IMR-90 (cell line): ENCODE measurements around the gene BICD1. TPM values are rescaled to one million over a fixed set of nuclear protein-coding genes. Genes with fewer than 3 reads are reported as not detected.

Experiments
- ATAC-seq: fragments of 200-7000 bp; cut with Tn5 transposase; 2 replicates; pipeline ENCODE4 v1.9.1; 2020; ENCODE audit warnings: low read depth, mild to moderate bottlenecking, moderate library complexity
- BruUV-seq: library from RNA; stranded (reverse); fragments of 400-500 nt; replicated peaks from 2 replicates; lab custom pipeline; 2021; lab: Mats Ljungman, UMichigan
- CTCF ChIA-PET: fragments of 300-600 bp; formaldehyde crosslinking; extraction: SDS; loops from one replicate; lab custom pipeline; 2021; ENCODE audit warnings: antibody characterized with exemption; lab: Yijun Ruan, JAX
- POLR2A ChIA-PET: fragments of 300-600 bp; sonication (Branson Sonifier 250); formaldehyde crosslinking; loops from one replicate; lab custom pipeline; 2022; ENCODE audit warnings: antibody characterized with exemption; ENCODE audit not compliant: unreplicated experiment; lab: Charles Lee
- DNase-seq: peaks from one replicate; pipeline ENCODE4 v3.0.0; 2013
- H2AFZ ChIP-seq: replicated peaks from 2 replicates; pipeline ENCODE3; 2013; ENCODE audit warnings: low read length, mild to moderate bottlenecking; ENCODE audit not compliant: poor library complexity
- H2AK5ac ChIP-seq: 2 replicates; pipeline ENCODE4 v1.6.1; 2013; ENCODE audit warnings: low read depth, low read length, inconsistent platforms
- H2AK9ac ChIP-seq: replicated peaks from 2 replicates; pipeline ENCODE3; 2013; ENCODE audit warnings: mild to moderate bottlenecking, low read depth, low read length, moderate library complexity; ENCODE audit not compliant: poor library complexity
- H2BK120ac ChIP-seq: 2 replicates; pipeline ENCODE4 v1.6.1; 2013; ENCODE audit warnings: low read depth, low read length, inconsistent platforms
- H2BK15ac ChIP-seq: 3 replicates; pipeline ENCODE4 v1.6.1; 2013; ENCODE audit warnings: low read depth, low read length, inconsistent platforms
- H2BK20ac ChIP-seq: 2 replicates; pipeline ENCODE4 v1.6.1; 2013; ENCODE audit warnings: low read depth, mild to moderate bottlenecking, inconsistent platforms, low read length, moderate library complexity
- H2BK5ac ChIP-seq: 2 replicates; pipeline ENCODE4 v1.6.1; 2013; ENCODE audit warnings: mild to moderate bottlenecking, low read depth, low read length, inconsistent platforms; ENCODE audit not compliant: poor library complexity, severe bottlenecking
- H3K14ac ChIP-seq: replicated peaks from 2 replicates; pipeline ENCODE4 v1.6.1; 2013; ENCODE audit warnings: low read depth, low read length, inconsistent platforms
- H3K18ac ChIP-seq: 2 replicates; pipeline ENCODE4 v1.6.1; 2013; ENCODE audit warnings: low read depth, low read length, control low read depth
- H3K23ac ChIP-seq: 2 replicates; pipeline ENCODE4 v1.6.1; 2013; ENCODE audit warnings: low read depth, low read length, inconsistent platforms
- H3K27ac ChIP-seq: 2 replicates; pipeline ENCODE4 v1.5.1; 2013; ENCODE audit warnings: mild to moderate bottlenecking, control low read depth, low read length; ENCODE audit not compliant: insufficient read depth
- H3K27me3 ChIP-seq: 2 replicates; pipeline ENCODE4 v1.6.1; 2013; ENCODE audit warnings: low read length; ENCODE audit not compliant: control insufficient read depth, insufficient read depth
- H3K36me3 ChIP-seq: 2 replicates; pipeline ENCODE4 v1.6.1; 2013; ENCODE audit warnings: low read length, mixed read lengths; ENCODE audit not compliant: control insufficient read depth, insufficient read depth
- H3K4ac ChIP-seq: 2 replicates; pipeline ENCODE4 v1.6.1; 2013; ENCODE audit warnings: low read depth, low read length, inconsistent platforms
- H3K4me1 ChIP-seq: 2 replicates; pipeline ENCODE4 v1.6.1; 2013; ENCODE audit warnings: low read length, mixed read lengths; ENCODE audit not compliant: control insufficient read depth, insufficient read depth
- H3K4me2 ChIP-seq: 2 replicates; pipeline ENCODE4 v1.6.1; 2013; ENCODE audit warnings: low read depth, mild to moderate bottlenecking, control low read depth, low read length, moderate library complexity
- H3K4me3 ChIP-seq: 2 replicates; pipeline ENCODE4 v1.5.1; 2013; ENCODE audit warnings: low read depth, mild to moderate bottlenecking, control low read depth, low read length, moderate library complexity; ENCODE audit not compliant: insufficient read depth
- H3K56ac ChIP-seq: 2 replicates; pipeline ENCODE4 v1.6.1; 2013; ENCODE audit warnings: low read length, inconsistent platforms; ENCODE audit not compliant: insufficient read depth; ENCODE audit errors: extremely low read depth
- H3K79me1 ChIP-seq, 2 experiments: 2 replicates each; pipeline ENCODE4 v1.6.1; 2013; ENCODE audit warnings: low read length in 2 of 2, inconsistent platforms in 1 of 2, low read depth in 1 of 2
- H3K9ac ChIP-seq: 2 replicates; pipeline ENCODE4 v1.6.1; 2013; ENCODE audit warnings: low read depth, low read length, control low read depth
- H3K9me1 ChIP-seq: 2 replicates; pipeline ENCODE4 v1.6.1; 2013; ENCODE audit warnings: low read length, inconsistent platforms; ENCODE audit not compliant: insufficient read depth
- H3K9me3 ChIP-seq: 2 replicates; pipeline ENCODE4 v1.6.1; 2013; ENCODE audit warnings: low read length; ENCODE audit not compliant: control insufficient read depth, insufficient read depth
- H4K20me1 ChIP-seq: 2 replicates; pipeline ENCODE4 v1.6.1; 2013; ENCODE audit warnings: low read length, inconsistent platforms; ENCODE audit not compliant: insufficient read depth
- H4K5ac ChIP-seq: 2 replicates; pipeline ENCODE4 v1.6.1; 2013; ENCODE audit warnings: mild to moderate bottlenecking, low read depth, low read length, control low read depth
- H4K8ac ChIP-seq, 2 experiments: 2 replicates each; pipeline ENCODE4 v1.6.1; 2013; ENCODE audit warnings: low read depth in 2 of 2, low read length in 2 of 2, control low read depth in 1 of 2, inconsistent platforms in 1 of 2
- H4K91ac ChIP-seq: 2 replicates; pipeline ENCODE4 v1.6.1; 2013; ENCODE audit warnings: low read depth, low read length, inconsistent platforms; ENCODE audit not compliant: insufficient read depth
- BHLHE40 ChIP-seq: fragments of 150-350 bp; IDR thresholded peaks from 2 replicates; pipeline ENCODE4 v1.6.1; 2016; ENCODE audit warnings: mild to moderate bottlenecking, low read depth, low read length
- CHD1 ChIP-seq: IDR thresholded peaks from 2 replicates; pipeline ENCODE4 v1.6.1; 2012; ENCODE audit warnings: low read depth, low read length, improper control_type of control experiment
- FOS ChIP-seq: fragments of 150-350 bp; IDR thresholded peaks from 2 replicates; pipeline ENCODE4 v1.6.1; 2016; ENCODE audit warnings: low read depth, low read length
- MAZ ChIP-seq: IDR thresholded peaks from 2 replicates; pipeline ENCODE4 v1.6.1; 2012; ENCODE audit warnings: low read depth, mild to moderate bottlenecking, low read length, improper control_type of control experiment, moderate library complexity, borderline replicate concordance
- NFE2L2 ChIP-seq: fragments of 150-350 bp; IDR thresholded peaks from 2 replicates; pipeline ENCODE4 v1.6.1; 2016; ENCODE audit warnings: low read depth, mild to moderate bottlenecking, low read length
- POLR2A ChIP-seq: IDR thresholded peaks from 2 replicates; pipeline ENCODE4 v1.6.1; 2012; ENCODE audit warnings: mild to moderate bottlenecking, low read depth, low read length
- RAD21 ChIP-seq: IDR thresholded peaks from 2 replicates; pipeline ENCODE4 v1.6.1; 2012; ENCODE audit warnings: low read length, improper control_type of control experiment
- RCOR1 ChIP-seq: IDR thresholded peaks from 2 replicates; pipeline ENCODE4 v1.6.1; 2012; ENCODE audit warnings: mild to moderate bottlenecking, low read length, improper control_type of control experiment; ENCODE audit not compliant: insufficient replicate concordance
- WGBS, 2 experiments: methylation state at CpG; one replicate each; pipeline versions ENCODE4 v1.1.5 to v1.1.7; 2013; ENCODE audit warnings: missing lambda C conversion rate in 2 of 2; ENCODE audit not compliant: insufficient read length in 1 of 2; ENCODE audit errors: extremely low coverage in 2 of 2; 5-methylcytosine and 5-hydroxymethylcytosine counted together
- dilution Hi-C: fragments of 300-500 bp; cut with HindIII; formaldehyde crosslinking; loops from one replicate; pipeline ENCODE4 v1.14.3; 2018; ENCODE audit warnings: low sequenced_read_pairs; ENCODE audit not compliant: unreplicated experiment
- in situ Hi-C: fragments of 300-500 bp; cut with MboI; formaldehyde crosslinking; loops from 3 replicates; pipeline ENCODE4 v1.14.3; 2019; ENCODE audit warnings: low sequenced_read_pairs, inconsistent platforms, mixed read lengths
- intact Hi-C: fragments of 100-400 bp; cut with micrococcal nuclease; formaldehyde crosslinking; loops from 2 replicates; pipeline ENCODE4 v1.10.0; 2022
- polyA plus RNA-seq, 3 experiments: library from polyadenylated mRNA; depleted of rRNA; stranded (reverse); fragments of >200 nt; gene quantifications; 2 replicates each; pipeline ENCODE4 v1.2.3, GENCODE V29; 2012; ENCODE audit warnings: low replicate concordance in 1 of 3
- total RNA-seq: library from RNA; depleted of rRNA; stranded (reverse); fragments of >200 nt; gene quantifications from 2 replicates; pipeline ENCODE4 v1.2.3, GENCODE V29; 2012
- TF ChIP-seq, protein P1 (sequence below): fragments of 150-350 bp; IDR thresholded peaks from 2 replicates; pipeline ENCODE4 v1.6.1; 2016; ENCODE audit warnings: low read depth, mild to moderate bottlenecking, low read length, moderate library complexity, borderline replicate concordance
- TF ChIP-seq, protein P2 (sequence below): fragments of 150-350 bp; IDR thresholded peaks from 2 replicates; pipeline ENCODE4 v1.6.1; 2017; ENCODE audit warnings: mild to moderate bottlenecking, antibody characterized with exemption, low read length, low read depth

BICD1 gene
- total and polyA plus RNA-seq, 2 of the 4 experiments (the other 2 are of a cell fraction), result 17.2 to 21.8 TPM

DNA sequence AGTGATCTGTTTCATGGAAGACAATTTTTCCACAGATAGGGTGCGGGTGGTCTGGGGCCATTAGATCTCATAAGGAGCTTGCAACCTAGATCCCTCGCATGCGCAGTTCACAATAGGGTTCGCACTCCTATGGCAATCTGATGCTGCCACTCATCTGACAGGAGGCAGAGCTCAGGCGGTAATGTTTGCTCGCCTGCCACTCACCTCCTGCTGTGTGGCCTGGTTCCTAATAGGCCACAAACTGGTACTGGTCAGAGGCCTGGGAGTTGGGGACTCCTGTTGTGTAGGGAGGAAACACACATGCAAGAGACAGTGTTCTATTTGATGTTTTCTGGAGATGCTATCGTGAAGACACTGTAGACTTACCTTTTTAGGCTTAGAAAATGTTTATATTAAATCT lies 215.7 kb downstream of the BICD1 start:
- DNase-seq (no peak), ATAC-seq (no peak)
- no peaks in the 10 kb centered on the region for H3K4me1 ChIP-seq
- no peak overlapping the region for H2BK5ac ChIP-seq
- peaks cover 1% of the 10 kb centered on the region; the same call in 1 of the 2 replicates for H3K36me3 ChIP-seq
- no peak overlapping the region for H2AK9ac ChIP-seq
- no TSS peak for BruUV-seq
- in situ Hi-C loops, result loop anchor here (25.0 kb wide), 1 partner anchor 935 kb away; no protein-coding TSS in a partner anchor
- no peak overlapping the region for H2AFZ ChIP-seq
- H3K56ac ChIP-seq, result no peak overlapping the region
- H4K91ac ChIP-seq, result no peak overlapping the region
- intact Hi-C loops, result no loop called here
- H2BK20ac ChIP-seq, result no peak overlapping the region
- H2AK5ac ChIP-seq, result no peak overlapping the region
- no peak overlapping the region for H2BK15ac ChIP-seq
- H3K14ac ChIP-seq, result no peak overlapping the region
- peaks cover 10 to 16% of the 10 kb centered on the region in 2 experiments; a peak in 3 of 4 replicates for H3K79me1 ChIP-seq
- TF ChIP-seq MAZ (no peak), RCOR1 (no peak), POLR2A (no peak), CHD1 (no peak), NFE2L2 (no peak), BHLHE40 (no peak), FOS (no peak), RAD21 (no peak)
- TF ChIP-seq, protein P1, sequence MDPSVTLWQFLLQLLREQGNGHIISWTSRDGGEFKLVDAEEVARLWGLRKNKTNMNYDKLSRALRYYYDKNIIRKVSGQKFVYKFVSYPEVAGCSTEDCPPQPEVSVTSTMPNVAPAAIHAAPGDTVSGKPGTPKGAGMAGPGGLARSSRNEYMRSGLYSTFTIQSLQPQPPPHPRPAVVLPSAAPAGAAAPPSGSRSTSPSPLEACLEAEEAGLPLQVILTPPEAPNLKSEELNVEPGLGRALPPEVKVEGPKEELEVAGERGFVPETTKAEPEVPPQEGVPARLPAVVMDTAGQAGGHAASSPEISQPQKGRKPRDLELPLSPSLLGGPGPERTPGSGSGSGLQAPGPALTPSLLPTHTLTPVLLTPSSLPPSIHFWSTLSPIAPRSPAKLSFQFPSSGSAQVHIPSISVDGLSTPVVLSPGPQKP, result no peak
- TF ChIP-seq, protein P2, sequence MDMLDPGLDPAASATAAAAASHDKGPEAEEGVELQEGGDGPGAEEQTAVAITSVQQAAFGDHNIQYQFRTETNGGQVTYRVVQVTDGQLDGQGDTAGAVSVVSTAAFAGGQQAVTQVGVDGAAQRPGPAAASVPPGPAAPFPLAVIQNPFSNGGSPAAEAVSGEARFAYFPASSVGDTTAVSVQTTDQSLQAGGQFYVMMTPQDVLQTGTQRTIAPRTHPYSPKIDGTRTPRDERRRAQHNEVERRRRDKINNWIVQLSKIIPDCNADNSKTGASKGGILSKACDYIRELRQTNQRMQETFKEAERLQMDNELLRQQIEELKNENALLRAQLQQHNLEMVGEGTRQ, result no peak
- H3K4me3 ChIP-seq, result no peak overlapping the region
- H3K27me3 ChIP-seq, result no peaks in the 10 kb centered on the region
- ChIA-PET CTCF (interaction anchor here (0.6 to 1.3 kb wide), 3 partner anchors 10 to 907 kb away, joined by 3 to 6 read pairs (median 4); no protein-coding TSS in a partner anchor), POLR2A (interaction anchor here (0.6 kb wide), 1 partner anchor 27 kb away, joined by 4 read pairs; no protein-coding TSS in a partner anchor)
- H4K20me1 ChIP-seq, result no peaks in the 10 kb centered on the region
- H3K9ac ChIP-seq, result no peak overlapping the region
- no peak overlapping the region for H3K4ac ChIP-seq
- no peak overlapping the region for H2BK120ac ChIP-seq
- dilution Hi-C loops, result no loop called here
- H3K18ac ChIP-seq, result no peak overlapping the region
- no peak overlapping the region for H3K27ac ChIP-seq
- H3K9me3 ChIP-seq, result no peaks in the 10 kb centered on the region
- H3K4me2 ChIP-seq, result no peak overlapping the region
- H4K5ac ChIP-seq, result no peak overlapping the region
- H3K9me1 ChIP-seq, result no peaks in the 10 kb centered on the region
- H4K8ac ChIP-seq, result peak overlapping the region in 1 of 2 experiments; percentile 47; a peak in 1 of 4 replicates
- no peak overlapping the region for H3K23ac ChIP-seq
- no CpG with 5 or more reads among the region's 7 CpGs for WGBS, 2 experiments
